ENCODE measurements around the gene CD59. TPM values are rescaled to one million over a fixed set of nuclear protein-coding genes. Genes with fewer than 3 reads are reported as not detected.

The CD59 gene
- total and polyA plus RNA-seq, 2 donors (not counting 3 experiments of a cell fraction or from before 2014, with no cell fraction given) = 992 to 1,084 TPM

GRCh38 chr11:33767624-33768023 lies 31.4 kb upstream of the CD59 start:
- dilution Hi-C loops (cut with MboI; ENCODE audit: extremely low pct_ligation_motif_present, low sequenced_read_pairs) (no loop called here), intact Hi-C loops (cut with micrococcal nuclease) (no loop called here)
- Histone ChIP-seq H3K9me1 (replicated peaks; ENCODE audit: control insufficient read depth, extremely low read depth, insufficient read depth, low read length) (no peaks in the 10 kb centered on the region), H3K9me3 (replicated peaks; ENCODE audit: control insufficient read depth, insufficient read depth, low read length) (no peaks in the 10 kb centered on the region), H3K9ac (replicated peaks; ENCODE audit: extremely low read depth, insufficient read depth, low read length) (no peak overlapping the region), H3K36me3 (ENCODE audit: control insufficient read depth in 2 of 2, extremely low read depth in 1 of 2, insufficient read depth in 2 of 2, low read length in 2 of 2) (peaks cover 0 to 3% of the 10 kb centered on the region in 2 experiments), H3K27me3 (ENCODE audit: control insufficient read depth in 2 of 2, insufficient read depth in 2 of 2, low read length in 2 of 2) (no peaks in the 10 kb centered on the region), H3K4me1 (ENCODE audit: control insufficient read depth, extremely low read depth, insufficient read depth, low read length) (no peaks in the 10 kb centered on the region), H3K4me3 (replicated peaks in 1 of 3; ENCODE audit: insufficient read depth in 1 of 3, low read depth in 1 of 3, low read length in 3 of 3) (no peak overlapping the region), H3K27ac (ENCODE audit: insufficient read depth, low read depth, low read length) (no peak overlapping the region), H4K20me1 (replicated peaks; ENCODE audit: control insufficient read depth, extremely low read depth, insufficient read depth, low read length) (no peaks in the 10 kb centered on the region), H3K4me2 (ENCODE audit: insufficient read depth, low read length) (no peak overlapping the region), H3K79me2 (ENCODE audit: control insufficient read depth, insufficient read depth, low read length) (peaks cover 9% of the 10 kb centered on the region), H2AFZ (ENCODE audit: low read depth, low read length) (no peak overlapping the region)
- BruUV-seq (replicated peaks) = no TSS peak
- CTCF ChIA-PET = interaction anchor here (1.8 kb wide), 1 partner anchor 25 kb away, joined by 5 read pairs; no protein-coding TSS in a partner anchor
- DNase-seq (ENCODE audit: low read depth, low spot score) (no peak), FAIRE-seq (no peak)
- TF ChIP-seq MYC (IDR thresholded peaks at IDR 0.05; ENCODE audit: low read depth, low read length) (no peak), POLR2AphosphoS5 (IDR thresholded peaks at IDR 0.05; ENCODE audit: insufficient read depth, low read depth, low read length) (no peak)
- POLR2A ChIA-PET = no interaction called here

DNA sequence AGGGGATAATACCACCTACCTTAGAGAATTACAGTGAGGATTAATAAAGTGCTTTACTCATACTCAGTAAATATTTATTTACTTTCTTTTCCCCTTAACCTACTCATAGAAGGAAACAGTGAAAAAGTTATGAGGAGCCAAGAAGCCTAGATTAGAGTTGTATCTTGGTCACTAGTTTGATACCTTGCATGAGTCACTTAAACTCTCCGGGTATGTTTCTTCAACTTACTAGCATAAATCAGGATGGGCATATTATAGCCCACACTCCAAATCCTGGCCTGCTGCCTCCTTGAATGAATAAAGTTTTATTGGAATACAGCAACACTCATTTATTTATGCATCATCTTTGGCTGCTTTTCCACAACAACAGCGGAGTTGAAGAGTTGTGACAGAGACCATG lies 29.9 kb upstream of the CD59 start:
- Histone ChIP-seq H3K27ac (ENCODE audit: insufficient read depth, low read depth, low read length) (no peak overlapping the region), H3K27me3 (ENCODE audit: control insufficient read depth in 2 of 2, insufficient read depth in 2 of 2, low read length in 2 of 2) (no peaks in the 10 kb centered on the region), H3K9me1 (replicated peaks; ENCODE audit: control insufficient read depth, extremely low read depth, insufficient read depth, low read length) (no peaks in the 10 kb centered on the region), H2AFZ (ENCODE audit: low read depth, low read length) (no peak overlapping the region), H4K20me1 (replicated peaks; ENCODE audit: control insufficient read depth, extremely low read depth, insufficient read depth, low read length) (no peaks in the 10 kb centered on the region), H3K36me3 (ENCODE audit: control insufficient read depth in 2 of 2, extremely low read depth in 1 of 2, insufficient read depth in 2 of 2, low read length in 2 of 2) (peaks cover 0 to 3% of the 10 kb centered on the region in 2 experiments), H3K4me2 (ENCODE audit: insufficient read depth, low read length) (no peak overlapping the region), H3K9ac (replicated peaks; ENCODE audit: extremely low read depth, insufficient read depth, low read length) (no peak overlapping the region), H3K4me1 (ENCODE audit: control insufficient read depth, extremely low read depth, insufficient read depth, low read length) (no peaks in the 10 kb centered on the region), H3K4me3 (replicated peaks in 1 of 3; ENCODE audit: insufficient read depth in 1 of 3, low read depth in 1 of 3, low read length in 3 of 3) (no peak overlapping the region), H3K9me3 (replicated peaks; ENCODE audit: control insufficient read depth, insufficient read depth, low read length) (no peaks in the 10 kb centered on the region), H3K79me2 (ENCODE audit: control insufficient read depth, insufficient read depth, low read length) (no peaks in the 10 kb centered on the region)
- TF ChIP-seq EZH2 (IDR thresholded peaks at IDR 0.05; ENCODE audit: borderline replicate concordance, low read depth, low read length, severe bottlenecking) (no peak), POLR2A (IDR thresholded peaks at IDR 0.05; ENCODE audit: low read depth, low read length) (no peak), POLR2AphosphoS5 (IDR thresholded peaks at IDR 0.05; ENCODE audit: insufficient read depth, low read depth, low read length) (no peak), FOS (IDR thresholded peaks at IDR 0.05; ENCODE audit: borderline replicate concordance, insufficient read depth, low read length) (no peak), JUN (IDR thresholded peaks at IDR 0.05; ENCODE audit: borderline replicate concordance, insufficient read depth, insufficient read length, low read depth) (no peak), GATA2 (IDR thresholded peaks at IDR 0.05; ENCODE audit: insufficient read depth, insufficient read length, low read depth, low read length) (no peak), MYC (IDR thresholded peaks at IDR 0.05; ENCODE audit: low read depth, low read length) (no peak)
- TF ChIP-seq, protein P1, sequence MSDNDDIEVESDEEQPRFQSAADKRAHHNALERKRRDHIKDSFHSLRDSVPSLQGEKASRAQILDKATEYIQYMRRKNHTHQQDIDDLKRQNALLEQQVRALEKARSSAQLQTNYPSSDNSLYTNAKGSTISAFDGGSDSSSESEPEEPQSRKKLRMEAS (IDR thresholded peaks at IDR 0.05; ENCODE audit: insufficient read depth, insufficient read length) = no peak
- TF ChIP-seq, protein P2, sequence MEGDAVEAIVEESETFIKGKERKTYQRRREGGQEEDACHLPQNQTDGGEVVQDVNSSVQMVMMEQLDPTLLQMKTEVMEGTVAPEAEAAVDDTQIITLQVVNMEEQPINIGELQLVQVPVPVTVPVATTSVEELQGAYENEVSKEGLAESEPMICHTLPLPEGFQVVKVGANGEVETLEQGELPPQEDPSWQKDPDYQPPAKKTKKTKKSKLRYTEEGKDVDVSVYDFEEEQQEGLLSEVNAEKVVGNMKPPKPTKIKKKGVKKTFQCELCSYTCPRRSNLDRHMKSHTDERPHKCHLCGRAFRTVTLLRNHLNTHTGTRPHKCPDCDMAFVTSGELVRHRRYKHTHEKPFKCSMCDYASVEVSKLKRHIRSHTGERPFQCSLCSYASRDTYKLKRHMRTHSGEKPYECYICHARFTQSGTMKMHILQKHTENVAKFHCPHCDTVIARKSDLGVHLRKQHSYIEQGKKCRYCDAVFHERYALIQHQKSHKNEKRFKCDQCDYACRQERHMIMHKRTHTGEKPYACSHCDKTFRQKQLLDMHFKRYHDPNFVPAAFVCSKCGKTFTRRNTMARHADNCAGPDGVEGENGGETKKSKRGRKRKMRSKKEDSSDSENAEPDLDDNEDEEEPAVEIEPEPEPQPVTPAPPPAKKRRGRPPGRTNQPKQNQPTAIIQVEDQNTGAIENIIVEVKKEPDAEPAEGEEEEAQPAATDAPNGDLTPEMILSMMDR (IDR thresholded peaks at IDR 0.05; ENCODE audit: extremely low read depth in 1 of 2, insufficient read depth in 1 of 2, low read depth in 1 of 2, low read length in 2 of 2) = no peak
- intact Hi-C loops (cut with micrococcal nuclease) = no loop called here
- ChIA-PET CTCF (no interaction called here), POLR2A (no interaction called here)
- no peak for FAIRE-seq
- BruUV-seq (replicated peaks) = no TSS peak
- DNase-seq (ENCODE audit: low read depth, low spot score) = no peak
- dilution Hi-C loops (cut with MboI; ENCODE audit: extremely low pct_ligation_motif_present, low sequenced_read_pairs) = no loop called here

All from endothelial cell of umbilical vein (primary cell).